Epithelial cell of proximal tubule (primary cell): ENCODE data around the gene GPR89B. TPM values are rescaled to one million over a fixed set of nuclear protein-coding genes. Genes with fewer than 3 reads are reported as not detected.
"Not testable (repeated sequence)": the region's sequence is repeated elsewhere in the genome, so short reads cannot be mapped to it uniquely, and the experiment has no call there.

Experiments used
- DNase-seq: peaks from one replicate; pipeline ENCODE4 v3.0.0-alpha.2; 2011; ENCODE audit warnings: low read depth
- H3K4me3 ChIP-seq: 2 replicates; pipeline ENCODE4 v1.5.1; 2011; ENCODE audit warnings: low read depth, mild to moderate bottlenecking, low read length
- total RNA-seq: library from RNA; depleted of rRNA; stranded (reverse); fragments of >200 nt; gene quantifications from 2 replicates; pipeline ENCODE4 v1.2.3, GENCODE V29; 2015

The GPR89B gene
- total RNA-seq, 1 donor from 2014 or later = 9.1 TPM

GRCh38 chr1:148037850-148038461 lies 109.7 kb downstream of the GPR89B start:
- not testable (repeated sequence) for DNase-seq
- H3K4me3 ChIP-seq = peak overlapping the region; percentile 42

- peak; percentile 97 for DNase-seq
- peak overlapping the region; percentile 42 for H3K4me3 ChIP-seq
Measured at GRCh38 chr1:148038462-148039333, 110.5 kb downstream of the GPR89B start.

Other genes with a start within 250 kb of the GPR89B start
- 1.2 and 2.7 TPM in 2 replicates for gene GJA5, start 167.8 kb upstream of the GPR89B start, total RNA-seq
- not detected in 2 replicates for gene GJA8, start 25.6 kb upstream of the GPR89B start, total RNA-seq
- gene NBPF11, start 223.9 kb downstream of the GPR89B start, total RNA-seq = 2.8 and 3.3 TPM in 2 replicates